ENCODE results near the gene EFNA4.

The EFNA4 gene

GRCh38 chr1:155063550-155064110, at the start of gene EFNA4:
Gene EFNA4 (plus strand): TSS chr1:155063740. CDS start chr1:155063824, 84 bp downstream.
- DNase-seq: peak; percentile 73

GRCh38 chr1:155014709-155015508, 48.6 kb upstream of the EFNA4 start:
- no peak for DNase-seq

GRCh38 chr1:155015527-155016230, 47.9 kb upstream of the EFNA4 start:
- no peak for DNase-seq

GRCh38 chr1:155016231-155016831, 47.2 kb upstream of the EFNA4 start:
- DNase-seq: no peak

GRCh38 chr1:155017041-155017945, 46.2 kb upstream of the EFNA4 start:
- no peak for DNase-seq

- no peak for DNase-seq
Observed at GRCh38 chr1:155017946-155018316, 45.6 kb upstream of the EFNA4 start.

- no peak for DNase-seq
Observed at GRCh38 chr1:155018617-155019348, 44.8 kb upstream of the EFNA4 start.

GRCh38 chr1:155019377-155020245, 43.9 kb upstream of the EFNA4 start:
- DNase-seq: no peak

GRCh38 chr1:155022136-155022926, 41.2 kb upstream of the EFNA4 start:
- no peak for DNase-seq

GRCh38 chr1:155022927-155023236, 40.7 kb upstream of the EFNA4 start:
- peak; percentile 74 for DNase-seq

GRCh38 chr1:155023627-155024026, 39.9 kb upstream of the EFNA4 start:
- no peak for DNase-seq

GRCh38 chr1:155024315-155024714, 39.2 kb upstream of the EFNA4 start:
- no peak for DNase-seq

GRCh38 chr1:155026154-155026553, 37.4 kb upstream of the EFNA4 start:
- DNase-seq: no peak

- no peak for DNase-seq
Observed at GRCh38 chr1:155026588-155026987, 37.0 kb upstream of the EFNA4 start.

- DNase-seq: no peak
Observed at GRCh38 chr1:155029513-155030242, 33.9 kb upstream of the EFNA4 start.

GRCh38 chr1:155030243-155030795, 33.2 kb upstream of the EFNA4 start:
- DNase-seq: no peak

GRCh38 chr1:155030899-155031298, 32.6 kb upstream of the EFNA4 start:
- DNase-seq: no peak

GRCh38 chr1:155032886-155033285, 30.7 kb upstream of the EFNA4 start:
- no peak for DNase-seq

GRCh38 chr1:155033524-155033923, 30.0 kb upstream of the EFNA4 start, which contains the start of the genes DCST1 and DCST2:
Gene DCST1 (plus strand): TSS chr1:155033824. CDS start chr1:155034037, 213 bp downstream.
Gene DCST2 (minus strand): TSS chr1:155033781. CDS start chr1:155033701, 80 bp downstream.
- no peak for DNase-seq
